WTC11 (cell line): ENCODE measurements around the gene CFDP1. TPM values are rescaled to one million over a fixed set of nuclear protein-coding genes. Genes with fewer than 3 reads are reported as not detected.

Source experiments
- ATAC-seq: fragments of 200-7000 bp; cut with Tn5 transposase; 2 replicates; pipeline ENCODE4 v1.10.0; 2021; ENCODE audit warnings: mild to moderate bottlenecking, moderate library complexity
- CTCF ChIA-PET: fragments of 300-600 bp; sonication (Branson Sonifier 250); formaldehyde crosslinking; loops from one replicate; lab custom pipeline; 2021; ENCODE audit warnings: antibody characterized with exemption; lab: Charles Lee
- POLR2A ChIA-PET: fragments of 350-600 bp; sonication (Branson Sonifier 250); formaldehyde crosslinking; loops from one replicate; lab custom pipeline; 2021; ENCODE audit warnings: antibody characterized with exemption; lab: Charles Lee
- DNase-seq: peaks from one replicate; pipeline ENCODE4 v3.0.0; 2021; ENCODE audit warnings: low spot score
- H3K27ac Mint-ChIP-seq: 2 replicates; pipeline ENCODE4 v1.8.0; 2021; ENCODE audit warnings: mixed read lengths
- H3K27me3 Mint-ChIP-seq: 2 replicates; pipeline ENCODE4 v1.8.0; 2021; ENCODE audit warnings: low read depth, mild to moderate bottlenecking, moderate library complexity, mixed read lengths
- H3K36me3 Mint-ChIP-seq: 2 replicates; pipeline ENCODE4 v1.8.0; 2021; ENCODE audit warnings: mixed read lengths
- H3K4me1 Mint-ChIP-seq: 2 replicates; pipeline ENCODE4 v1.8.0; 2022; ENCODE audit warnings: mixed read lengths
- H3K4me3 Mint-ChIP-seq: 2 replicates; pipeline ENCODE4 v1.8.0; 2021; ENCODE audit warnings: mild to moderate bottlenecking, moderate library complexity, mixed read lengths
- H3K9me3 Mint-ChIP-seq: 2 replicates; pipeline ENCODE4 v1.8.0; 2021; ENCODE audit warnings: mixed read lengths
- CREB1 ChIP-seq: sonication (generic); formaldehyde crosslinking; IDR thresholded peaks from 2 replicates; pipeline ENCODE4 v1.8.0; 2023; ENCODE audit warnings: mild to moderate bottlenecking, missing genetic modification reagents
- FOXJ3 ChIP-seq: sonication (generic); formaldehyde crosslinking; IDR thresholded peaks from 2 replicates; pipeline ENCODE4 v1.9.0; 2021; ENCODE audit warnings: missing genetic modification reagents, mild to moderate bottlenecking, borderline replicate concordance
- GTF2I ChIP-seq: fragments of 250-450 bp; sonication (Bioruptor Pico); conservative IDR thresholded peaks from 2 replicates; pipeline ENCODE4 v1.4.0; 2021; ENCODE audit warnings: mild to moderate bottlenecking
- MYBL2 ChIP-seq: sonication (generic); formaldehyde crosslinking; IDR thresholded peaks from 2 replicates; pipeline ENCODE4 v1.8.1; 2023; ENCODE audit warnings: mild to moderate bottlenecking, moderate library complexity, missing genetic modification reagents
- SOX15 ChIP-seq: fragments of 250-450 bp; sonication (Bioruptor Pico); IDR thresholded peaks from 2 replicates; pipeline ENCODE4 v1.9.0; 2021; ENCODE audit warnings: mild to moderate bottlenecking
- ZNF671 ChIP-seq: fragments of 250-450 bp; sonication (Bioruptor Pico); IDR thresholded peaks from 2 replicates; pipeline ENCODE4 v1.8.0; 2021; ENCODE audit warnings: mild to moderate bottlenecking
- total RNA-seq: library from RNA; stranded (reverse); gene quantifications from 3 replicates; pipeline ENCODE4 v1.2.3, GENCODE V29; 2021
- TF ChIP-seq, protein P1 (sequence below): fragments of 250-450 bp; sonication (Bioruptor Pico); conservative IDR thresholded peaks from 2 replicates; pipeline ENCODE4 v1.9.0; 2021; ENCODE audit warnings: mild to moderate bottlenecking
- TF ChIP-seq, protein P2 (sequence below): sonication (generic); formaldehyde crosslinking; IDR thresholded peaks from 2 replicates; pipeline ENCODE4 v1.8.0; 2022; ENCODE audit warnings: mild to moderate bottlenecking, missing genetic modification reagents
- TF ChIP-seq, protein P3 (sequence below): sonication (generic); formaldehyde crosslinking; IDR thresholded peaks from 2 replicates; pipeline ENCODE4 v1.8.1; 2023; ENCODE audit warnings: mild to moderate bottlenecking, missing genetic modification reagents
- TF ChIP-seq, protein P4 (sequence below): sonication (generic); formaldehyde crosslinking; IDR thresholded peaks from 2 replicates; pipeline ENCODE4 v1.8.1; 2022; ENCODE audit warnings: low read depth, mild to moderate bottlenecking, moderate library complexity, missing genetic modification reagents, borderline replicate concordance
- TF ChIP-seq, protein P5 (sequence below): sonication (generic); formaldehyde crosslinking; IDR thresholded peaks from 2 replicates; pipeline ENCODE4 v1.8.1; 2023; ENCODE audit warnings: mild to moderate bottlenecking, missing genetic modification reagents, borderline replicate concordance
- TF ChIP-seq, protein P6 (sequence below): sonication (generic); formaldehyde crosslinking; IDR thresholded peaks from 2 replicates; pipeline ENCODE4 v1.8.1; 2022; ENCODE audit warnings: low read depth, missing genetic modification reagents, borderline replicate concordance

The CFDP1 gene
- total RNA-seq, 1 experiment from 2014 or later = 79.2 TPM

DNA sequence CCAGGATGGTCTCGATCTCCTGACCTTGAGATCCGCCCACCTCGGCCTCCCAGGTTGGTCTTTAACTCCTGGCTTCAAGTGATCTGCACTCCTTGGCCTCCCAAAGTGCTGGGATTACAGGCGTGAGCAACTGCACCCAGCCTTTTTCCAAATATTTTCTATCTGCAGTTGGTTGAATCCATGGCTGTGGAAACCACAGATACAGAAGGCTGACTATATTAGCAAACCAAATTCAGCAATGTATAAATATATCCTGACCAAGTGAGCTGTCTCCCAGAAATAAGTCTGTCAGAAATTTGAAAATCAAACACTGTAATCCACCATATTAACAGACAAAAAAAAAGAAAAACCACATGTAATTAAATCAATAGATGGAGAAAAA is 9.6 kb downstream of the CFDP1 start (continued):
- TF ChIP-seq, protein P1, sequence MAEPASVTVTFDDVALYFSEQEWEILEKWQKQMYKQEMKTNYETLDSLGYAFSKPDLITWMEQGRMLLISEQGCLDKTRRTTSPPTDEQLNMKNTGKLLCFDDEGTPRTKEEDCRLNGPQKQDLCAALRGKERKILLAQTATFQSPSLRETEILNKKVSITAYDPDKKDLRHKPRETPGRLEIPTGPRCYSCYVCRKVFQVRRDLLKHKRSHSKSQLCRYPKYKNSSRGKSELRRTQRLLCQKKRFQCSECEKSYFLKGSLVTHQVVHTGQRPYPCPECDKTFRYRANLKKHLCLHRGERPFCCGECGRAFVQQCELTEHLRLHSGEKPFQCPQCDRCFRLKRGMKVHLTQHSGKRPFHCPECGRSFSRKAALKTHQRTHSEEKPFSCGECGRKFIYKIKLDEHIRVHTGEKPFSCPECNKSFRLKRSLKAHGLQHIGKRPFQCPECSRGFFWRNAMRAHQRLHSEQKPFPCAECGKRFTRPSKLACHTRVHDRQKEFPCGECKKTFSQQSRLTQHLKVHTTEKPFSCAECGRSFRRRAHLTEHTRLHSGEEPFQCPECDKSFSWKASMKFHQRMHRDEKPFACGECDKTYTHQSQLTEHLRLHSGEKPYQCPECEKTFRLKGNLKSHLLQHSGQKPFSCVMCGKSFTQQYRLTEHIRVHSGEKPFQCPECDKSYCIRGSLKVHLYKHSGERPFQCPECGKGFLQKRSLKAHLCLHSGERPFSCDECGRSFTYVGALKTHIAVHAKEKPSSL = no peak
- TF ChIP-seq, protein P2, sequence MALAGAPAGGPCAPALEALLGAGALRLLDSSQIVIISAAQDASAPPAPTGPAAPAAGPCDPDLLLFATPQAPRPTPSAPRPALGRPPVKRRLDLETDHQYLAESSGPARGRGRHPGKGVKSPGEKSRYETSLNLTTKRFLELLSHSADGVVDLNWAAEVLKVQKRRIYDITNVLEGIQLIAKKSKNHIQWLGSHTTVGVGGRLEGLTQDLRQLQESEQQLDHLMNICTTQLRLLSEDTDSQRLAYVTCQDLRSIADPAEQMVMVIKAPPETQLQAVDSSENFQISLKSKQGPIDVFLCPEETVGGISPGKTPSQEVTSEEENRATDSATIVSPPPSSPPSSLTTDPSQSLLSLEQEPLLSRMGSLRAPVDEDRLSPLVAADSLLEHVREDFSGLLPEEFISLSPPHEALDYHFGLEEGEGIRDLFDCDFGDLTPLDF (CRISPR knock-in tag) = no peak

DNA sequence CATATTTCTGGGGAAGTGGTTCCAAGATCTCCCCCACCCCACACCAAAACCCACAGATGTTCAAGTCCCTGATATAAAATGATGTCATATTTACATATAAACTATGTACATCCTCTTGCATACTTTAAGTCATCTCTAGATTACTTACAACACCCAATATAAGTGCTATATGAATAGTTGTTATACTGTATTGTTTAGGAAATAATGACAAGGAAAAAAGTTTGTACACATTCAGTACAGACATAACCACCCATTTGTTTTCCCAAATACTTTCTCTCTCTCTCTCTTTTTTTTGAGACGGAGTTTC is 11.5 kb downstream of the CFDP1 start:
- POLR2A ChIA-PET = no interaction called here

More for the DNA sequence above, 11.5 kb downstream of the CFDP1 start:
- H3K27me3 Mint-ChIP-seq = no peaks in the 10 kb centered on the region
- peaks cover 56% of the 10 kb centered on the region for H3K4me1 Mint-ChIP-seq
- peak overlapping the region; percentile 55; the same call in 1 of the 2 replicates for H3K4me3 Mint-ChIP-seq
- H3K9me3 Mint-ChIP-seq = no peaks in the 10 kb centered on the region
- peak overlapping the region; percentile 95 for H3K27ac Mint-ChIP-seq
- TF ChIP-seq, protein P3, sequence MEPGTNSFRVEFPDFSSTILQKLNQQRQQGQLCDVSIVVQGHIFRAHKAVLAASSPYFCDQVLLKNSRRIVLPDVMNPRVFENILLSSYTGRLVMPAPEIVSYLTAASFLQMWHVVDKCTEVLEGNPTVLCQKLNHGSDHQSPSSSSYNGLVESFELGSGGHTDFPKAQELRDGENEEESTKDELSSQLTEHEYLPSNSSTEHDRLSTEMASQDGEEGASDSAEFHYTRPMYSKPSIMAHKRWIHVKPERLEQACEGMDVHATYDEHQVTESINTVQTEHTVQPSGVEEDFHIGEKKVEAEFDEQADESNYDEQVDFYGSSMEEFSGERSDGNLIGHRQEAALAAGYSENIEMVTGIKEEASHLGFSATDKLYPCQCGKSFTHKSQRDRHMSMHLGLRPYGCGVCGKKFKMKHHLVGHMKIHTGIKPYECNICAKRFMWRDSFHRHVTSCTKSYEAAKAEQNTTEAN = no peak
- TF ChIP-seq FOXJ3 (CRISPR knock-in tag) = no peak
- TF ChIP-seq, protein P4, sequence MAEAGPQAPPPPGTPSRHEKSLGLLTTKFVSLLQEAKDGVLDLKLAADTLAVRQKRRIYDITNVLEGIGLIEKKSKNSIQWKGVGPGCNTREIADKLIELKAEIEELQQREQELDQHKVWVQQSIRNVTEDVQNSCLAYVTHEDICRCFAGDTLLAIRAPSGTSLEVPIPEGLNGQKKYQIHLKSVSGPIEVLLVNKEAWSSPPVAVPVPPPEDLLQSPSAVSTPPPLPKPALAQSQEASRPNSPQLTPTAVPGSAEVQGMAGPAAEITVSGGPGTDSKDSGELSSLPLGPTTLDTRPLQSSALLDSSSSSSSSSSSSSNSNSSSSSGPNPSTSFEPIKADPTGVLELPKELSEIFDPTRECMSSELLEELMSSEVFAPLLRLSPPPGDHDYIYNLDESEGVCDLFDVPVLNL (CRISPR knock-in tag) = no peak
- TF ChIP-seq ZNF671 (CRISPR knock-in tag) = no peak
- TF ChIP-seq CREB1 (CRISPR knock-in tag) = no peak
- TF ChIP-seq MYBL2 (CRISPR knock-in tag) = no peak
- TF ChIP-seq, protein P5, sequence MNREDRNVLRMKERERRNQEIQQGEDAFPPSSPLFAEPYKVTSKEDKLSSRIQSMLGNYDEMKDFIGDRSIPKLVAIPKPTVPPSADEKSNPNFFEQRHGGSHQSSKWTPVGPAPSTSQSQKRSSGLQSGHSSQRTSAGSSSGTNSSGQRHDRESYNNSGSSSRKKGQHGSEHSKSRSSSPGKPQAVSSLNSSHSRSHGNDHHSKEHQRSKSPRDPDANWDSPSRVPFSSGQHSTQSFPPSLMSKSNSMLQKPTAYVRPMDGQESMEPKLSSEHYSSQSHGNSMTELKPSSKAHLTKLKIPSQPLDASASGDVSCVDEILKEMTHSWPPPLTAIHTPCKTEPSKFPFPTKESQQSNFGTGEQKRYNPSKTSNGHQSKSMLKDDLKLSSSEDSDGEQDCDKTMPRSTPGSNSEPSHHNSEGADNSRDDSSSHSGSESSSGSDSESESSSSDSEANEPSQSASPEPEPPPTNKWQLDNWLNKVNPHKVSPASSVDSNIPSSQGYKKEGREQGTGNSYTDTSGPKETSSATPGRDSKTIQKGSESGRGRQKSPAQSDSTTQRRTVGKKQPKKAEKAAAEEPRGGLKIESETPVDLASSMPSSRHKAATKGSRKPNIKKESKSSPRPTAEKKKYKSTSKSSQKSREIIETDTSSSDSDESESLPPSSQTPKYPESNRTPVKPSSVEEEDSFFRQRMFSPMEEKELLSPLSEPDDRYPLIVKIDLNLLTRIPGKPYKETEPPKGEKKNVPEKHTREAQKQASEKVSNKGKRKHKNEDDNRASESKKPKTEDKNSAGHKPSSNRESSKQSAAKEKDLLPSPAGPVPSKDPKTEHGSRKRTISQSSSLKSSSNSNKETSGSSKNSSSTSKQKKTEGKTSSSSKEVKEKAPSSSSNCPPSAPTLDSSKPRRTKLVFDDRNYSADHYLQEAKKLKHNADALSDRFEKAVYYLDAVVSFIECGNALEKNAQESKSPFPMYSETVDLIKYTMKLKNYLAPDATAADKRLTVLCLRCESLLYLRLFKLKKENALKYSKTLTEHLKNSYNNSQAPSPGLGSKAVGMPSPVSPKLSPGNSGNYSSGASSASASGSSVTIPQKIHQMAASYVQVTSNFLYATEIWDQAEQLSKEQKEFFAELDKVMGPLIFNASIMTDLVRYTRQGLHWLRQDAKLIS = no peak
- TF ChIP-seq GTF2I (CRISPR knock-in tag) = no peak
- TF ChIP-seq SOX15 (CRISPR knock-in tag) = no peak
- TF ChIP-seq, protein P6, sequence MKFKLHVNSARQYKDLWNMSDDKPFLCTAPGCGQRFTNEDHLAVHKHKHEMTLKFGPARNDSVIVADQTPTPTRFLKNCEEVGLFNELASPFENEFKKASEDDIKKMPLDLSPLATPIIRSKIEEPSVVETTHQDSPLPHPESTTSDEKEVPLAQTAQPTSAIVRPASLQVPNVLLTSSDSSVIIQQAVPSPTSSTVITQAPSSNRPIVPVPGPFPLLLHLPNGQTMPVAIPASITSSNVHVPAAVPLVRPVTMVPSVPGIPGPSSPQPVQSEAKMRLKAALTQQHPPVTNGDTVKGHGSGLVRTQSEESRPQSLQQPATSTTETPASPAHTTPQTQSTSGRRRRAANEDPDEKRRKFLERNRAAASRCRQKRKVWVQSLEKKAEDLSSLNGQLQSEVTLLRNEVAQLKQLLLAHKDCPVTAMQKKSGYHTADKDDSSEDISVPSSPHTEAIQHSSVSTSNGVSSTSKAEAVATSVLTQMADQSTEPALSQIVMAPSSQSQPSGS = no peak
- H3K36me3 Mint-ChIP-seq = no peaks in the 10 kb centered on the region
- no peak for ATAC-seq
- DNase-seq = no peak
- CTCF ChIA-PET = interaction anchor here (0.7 kb wide), 1 partner anchor 188 kb away, joined by 3 read pairs; no protein-coding TSS in a partner anchor
